GM12864 (cell line): ENCODE results near the gene NKD1.
A peak's percentile ranks its signal among the peaks of the same experiment; 100 is the strongest.

Source experiments
- DNase-seq: peaks from one replicate; pipeline ENCODE4 v3.0.0-alpha.2; 2011; ENCODE audit warnings: low read depth
- H3K4me3 ChIP-seq: 2 replicates; pipeline ENCODE4 v1.5.1; 2011; ENCODE audit warnings: mild to moderate bottlenecking, low read depth, low read length, control low read depth
- CTCF ChIP-seq: IDR thresholded peaks from 2 replicates; pipeline ENCODE4 v1.5.1; 2011; ENCODE audit warnings: low read depth, mild to moderate bottlenecking, moderate library complexity, low read length, control low read depth, inconsistent platforms; ENCODE audit errors: missing control alignments

The NKD1 gene

GRCh38 chr16:50643192-50643591, 95.0 kb downstream of the NKD1 start:
- H3K4me3 ChIP-seq = no peak overlapping the region
- TF ChIP-seq CTCF = no peak
- no peak for DNase-seq

- TF ChIP-seq CTCF = no peak
- H3K4me3 ChIP-seq = no peak overlapping the region
- DNase-seq = no peak
Measured at GRCh38 chr16:50644245-50644644, 96.0 kb downstream of the NKD1 start.

- peak; percentile 59 for TF ChIP-seq CTCF
- no peak for DNase-seq
Measured at GRCh38 chr16:50644729-50645128, 96.5 kb downstream of the NKD1 start.

GRCh38 chr16:50645563-50646220, 97.5 kb downstream of the NKD1 start:
- no peak overlapping the region for H3K4me3 ChIP-seq
- no peak for DNase-seq
- TF ChIP-seq CTCF = no peak

More at GRCh38 chr16:50644729-50645128, 96.5 kb downstream of the NKD1 start:
- H3K4me3 ChIP-seq = no peak overlapping the region

GRCh38 chr16:50646345-50646744, 98.1 kb downstream of the NKD1 start:
- no peak overlapping the region for H3K4me3 ChIP-seq
- no peak for TF ChIP-seq CTCF
- DNase-seq = no peak

GRCh38 chr16:50651835-50652438, 103.7 kb downstream of the NKD1 start:
- no peak for DNase-seq
- H3K4me3 ChIP-seq = no peak overlapping the region
- TF ChIP-seq CTCF = no peak
